Activated CD8-positive, alpha-beta memory T cell treated with anti-CD3 and anti-CD28 coated beads, Interleukin-2, amount 50 U/mL, for 48 hours (primary cell): ENCODE results near the gene CYBB.
A peak's percentile ranks its signal among the peaks of the same experiment; 100 is the strongest.
"Not testable (repeated sequence)": the region's sequence is repeated elsewhere in the genome, so short reads cannot be mapped to it uniquely, and the experiment has no call there.

Experiments
- DNase-seq: peaks from one replicate; pipeline ENCODE4 v3.0.0-alpha.2; 2020

Gene CYBB

DNA sequence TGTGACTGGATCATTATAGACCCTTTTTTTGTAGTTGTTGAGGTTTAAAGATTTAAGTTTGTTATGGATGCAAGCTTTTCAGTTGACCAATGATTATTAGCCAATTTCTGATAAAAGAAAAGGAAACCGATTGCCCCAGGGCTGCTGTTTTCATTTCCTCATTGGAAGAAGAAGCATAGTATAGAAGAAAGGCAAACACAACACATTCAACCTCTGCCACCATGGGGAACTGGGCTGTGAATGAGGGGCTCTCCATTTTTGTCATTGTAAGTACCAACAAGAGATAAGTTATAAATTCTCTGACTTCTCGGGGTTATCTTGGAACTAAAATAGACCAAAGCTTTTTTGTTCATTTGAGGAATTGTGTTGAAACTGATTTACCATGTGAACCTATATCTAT, at the start of gene CYBB:
TSS of gene CYBB (plus strand) at position 203 of the 400 bp plus-strand sequence. CDS start at position 222, 19 bp downstream.
- no peak for DNase-seq

DNA sequence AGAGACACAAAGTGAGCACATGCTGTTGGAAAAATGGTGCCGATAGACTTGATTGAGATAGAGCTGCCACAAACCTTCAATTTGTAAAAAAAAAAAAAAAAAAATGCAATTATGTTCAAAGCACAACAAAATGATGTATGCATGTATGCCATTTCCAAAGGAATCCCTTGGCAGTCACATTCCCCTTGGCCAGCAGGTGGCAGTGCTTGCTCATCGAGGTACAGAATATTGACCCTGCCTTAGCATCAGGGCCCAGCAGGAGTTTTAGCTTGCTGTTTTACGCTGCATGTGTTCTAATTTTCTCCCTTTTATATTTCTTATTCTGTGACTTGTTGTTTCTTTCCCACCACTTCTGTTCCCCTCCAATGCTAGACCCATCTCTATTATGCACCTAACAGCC, 34.5 kb upstream of the CYBB start:
- peak; percentile 75 for DNase-seq

DNA sequence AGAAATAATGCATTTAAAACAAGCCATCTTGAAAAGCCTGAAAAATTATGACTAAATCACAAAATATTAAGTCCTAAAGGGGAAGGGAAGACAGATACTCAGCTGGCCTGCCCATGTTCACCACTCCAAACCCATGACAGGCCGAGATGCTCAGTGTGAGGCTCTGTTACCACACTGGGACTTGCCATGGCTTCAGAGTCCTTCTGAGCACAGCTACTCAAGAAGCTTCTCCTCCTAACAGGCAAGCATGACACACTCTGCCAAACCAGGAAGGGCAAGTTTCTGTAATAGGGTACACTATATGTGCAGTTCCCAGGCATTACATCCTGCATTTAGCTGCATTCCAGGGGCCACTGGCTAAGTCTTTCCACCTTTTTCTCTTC, 34.0 kb upstream of the CYBB start:
- no peak for DNase-seq

DNA sequence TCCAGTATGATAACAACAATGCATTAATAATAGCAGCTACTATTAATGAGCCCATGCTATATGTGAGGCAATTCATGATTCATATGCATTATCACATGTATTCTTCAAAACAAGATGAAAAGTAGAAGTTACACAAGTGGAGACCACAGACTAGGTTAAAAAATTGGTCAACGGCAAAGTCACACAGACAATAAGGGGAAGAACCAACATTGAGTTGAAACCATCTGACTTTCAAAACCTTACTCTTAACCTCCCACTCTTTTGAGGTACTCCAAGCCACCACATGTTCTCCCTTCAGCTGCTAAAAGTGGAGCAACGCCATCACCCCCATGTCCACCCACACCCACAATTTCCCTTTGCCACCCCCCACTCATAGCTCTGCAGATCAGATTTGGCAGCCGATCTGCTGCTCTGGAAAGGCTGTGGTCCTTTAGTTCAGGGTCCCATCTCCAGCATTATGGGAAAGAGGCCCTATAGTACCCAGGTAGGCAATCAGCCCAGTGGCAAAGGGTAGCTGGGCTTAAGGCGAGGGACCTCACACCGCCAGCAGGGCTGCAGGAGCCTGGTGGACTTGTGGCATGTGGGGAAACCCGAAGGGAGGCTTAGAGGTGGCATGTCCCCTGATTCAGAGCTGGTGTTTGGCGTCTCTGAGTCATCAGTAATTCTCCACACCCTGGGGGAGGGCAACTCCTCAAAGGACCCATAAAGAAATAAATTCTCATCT, 33.5 kb upstream of the CYBB start:
- peak; percentile 58 for DNase-seq

DNA sequence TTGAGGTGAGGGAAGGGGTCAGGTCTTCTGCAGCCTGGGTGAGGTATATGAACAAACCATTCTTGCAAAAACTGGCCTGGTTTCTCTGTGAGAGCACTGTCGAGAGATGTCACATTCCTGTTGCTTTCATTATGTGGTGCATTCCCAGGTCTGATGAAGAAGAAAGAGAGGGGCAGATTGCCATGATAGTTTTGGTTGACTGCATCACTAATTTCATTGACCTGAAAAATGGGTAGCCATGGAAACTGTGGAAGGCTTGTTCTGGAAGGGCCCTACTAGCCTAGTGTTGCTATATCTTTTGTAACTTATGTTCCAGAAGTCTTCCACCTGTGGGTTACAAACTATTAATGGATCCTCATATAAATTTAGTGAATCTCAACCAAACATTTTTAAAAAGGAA, 32.9 kb upstream of the CYBB start:
- DNase-seq, result no peak

DNA sequence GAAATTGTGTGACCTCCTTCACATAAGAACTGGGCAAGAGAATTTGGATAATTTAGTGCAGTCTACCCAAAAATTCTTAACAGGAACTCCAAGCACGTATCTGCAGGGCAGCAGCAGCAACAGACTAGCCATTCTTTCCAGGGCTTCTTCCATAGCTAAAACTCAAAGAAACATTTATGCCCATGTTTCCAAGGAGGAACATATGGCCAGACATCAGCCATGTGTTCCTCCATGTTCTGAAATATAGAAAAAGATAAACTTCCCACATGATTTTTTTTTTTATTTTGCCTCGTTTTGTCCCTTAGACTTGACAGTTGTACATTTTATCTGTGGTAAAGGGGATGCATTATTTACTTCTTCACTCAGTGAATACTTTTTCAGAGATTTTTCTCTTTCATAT, 27.6 kb upstream of the CYBB start:
- no peak for DNase-seq

DNA sequence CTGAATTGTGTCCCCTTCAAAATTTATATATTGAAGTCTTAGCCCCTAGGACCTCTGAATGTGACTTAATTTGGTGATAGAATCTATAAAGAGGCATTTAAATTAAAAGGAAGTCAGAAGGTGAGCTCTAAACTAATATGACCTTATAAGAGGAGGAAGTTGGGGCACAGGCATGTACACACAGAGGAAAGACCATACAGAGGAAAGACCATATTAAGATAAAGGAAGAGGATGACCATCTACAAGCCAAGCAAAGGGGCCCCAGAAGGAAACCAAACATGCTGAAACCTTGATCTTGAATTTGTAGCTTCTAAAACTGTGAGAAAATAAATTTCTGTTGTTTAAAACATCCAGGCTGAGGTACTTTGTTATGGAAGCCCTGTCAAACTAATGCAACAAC, 26.9 kb upstream of the CYBB start:
- no peak for DNase-seq

DNA sequence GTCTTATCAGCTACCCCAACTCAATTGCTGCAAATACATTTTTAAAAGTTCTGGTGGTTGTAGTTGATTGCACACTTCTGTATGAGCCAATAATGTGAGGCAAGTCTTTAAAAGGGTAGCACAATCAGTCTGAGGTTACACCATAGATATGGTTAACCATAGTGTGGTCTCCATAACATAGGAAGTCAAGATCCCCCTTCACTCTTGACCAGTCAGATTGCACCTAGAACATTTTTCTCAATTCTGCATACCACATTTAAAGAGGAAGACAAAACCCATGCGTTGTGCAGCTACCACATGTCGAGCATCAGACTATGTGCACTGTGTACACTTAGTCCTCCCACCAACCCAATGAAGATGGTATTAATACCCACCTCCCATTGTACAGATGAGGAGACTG, 26.5 kb upstream of the CYBB start:
- no peak for DNase-seq

DNA sequence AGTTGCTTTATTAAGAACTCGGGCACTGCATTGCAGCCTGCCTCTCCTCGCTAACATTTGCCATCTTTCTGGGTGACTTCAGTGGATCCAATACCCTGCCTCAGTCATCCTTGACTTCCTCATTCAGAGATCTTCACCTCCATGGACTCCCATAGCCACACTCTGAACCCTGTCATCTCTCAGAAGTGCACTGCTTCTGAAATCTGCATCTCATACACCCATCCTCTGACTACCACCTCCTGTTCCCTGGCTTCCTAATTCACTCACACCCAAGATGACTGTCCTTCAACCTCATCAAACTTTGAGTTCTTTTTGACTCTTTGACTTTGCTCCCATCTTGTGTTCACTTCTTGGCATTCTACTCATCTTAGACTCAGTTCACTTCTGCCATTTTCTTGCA, 25.3 kb upstream of the CYBB start:
- no peak for DNase-seq

DNA sequence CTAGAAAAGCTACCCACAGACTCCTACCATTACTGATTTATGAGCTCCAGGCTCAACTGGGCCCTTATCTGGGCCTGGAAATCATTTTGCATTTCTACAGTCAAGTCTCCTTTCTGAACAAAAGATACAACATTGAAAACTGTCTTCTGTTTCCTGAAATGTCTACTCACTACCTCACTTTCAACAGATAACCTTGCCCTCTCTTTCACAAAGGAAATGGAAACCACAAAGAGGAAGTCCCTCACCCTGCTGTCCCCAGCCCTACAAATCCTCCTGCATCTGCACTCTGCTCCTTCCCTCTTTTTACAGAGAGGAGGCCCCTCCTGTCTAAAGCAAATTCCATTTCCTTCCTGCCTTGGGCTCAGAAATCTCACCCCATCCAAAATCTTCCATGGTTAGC, 24.8 kb upstream of the CYBB start:
- DNase-seq, result no peak

DNA sequence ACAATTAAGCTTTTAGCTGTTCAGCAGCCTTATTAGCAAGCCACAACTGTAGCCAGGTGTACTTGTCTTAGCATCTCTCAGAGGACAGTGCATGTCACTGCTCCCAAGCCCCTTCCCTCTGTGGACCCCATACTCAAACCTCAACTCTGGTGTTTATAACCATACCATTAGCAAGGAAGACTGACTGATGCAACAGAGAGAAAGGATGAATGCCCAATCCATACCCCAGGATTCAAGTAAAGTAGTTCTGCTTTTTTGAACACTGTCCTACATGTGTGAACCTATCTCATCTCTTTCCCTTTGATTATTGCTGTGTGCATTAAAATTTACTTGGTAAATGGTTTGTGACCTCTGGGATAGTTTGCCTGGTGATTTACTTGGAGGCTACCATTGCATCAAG, 22.8 kb upstream of the CYBB start:
- no peak for DNase-seq

DNA sequence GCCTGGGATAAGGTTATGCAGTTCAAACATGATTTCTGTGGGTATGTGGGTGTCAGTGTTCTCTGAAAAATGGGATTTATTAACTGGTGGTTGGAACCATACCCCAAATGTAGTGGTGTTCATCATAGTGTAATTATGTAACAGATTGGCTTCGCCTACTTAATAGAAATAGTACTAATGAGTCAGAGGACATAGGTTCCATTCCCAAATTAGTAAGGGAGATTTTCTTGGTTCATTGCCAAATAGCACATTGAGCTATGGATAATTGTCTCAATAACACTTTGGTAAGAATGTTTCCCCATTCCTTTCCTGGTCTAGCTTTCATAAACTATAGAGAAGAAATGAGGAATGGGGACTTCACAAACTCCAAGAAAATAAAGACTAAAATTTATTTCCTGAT, 20.5 kb upstream of the CYBB start:
- no peak for DNase-seq

DNA sequence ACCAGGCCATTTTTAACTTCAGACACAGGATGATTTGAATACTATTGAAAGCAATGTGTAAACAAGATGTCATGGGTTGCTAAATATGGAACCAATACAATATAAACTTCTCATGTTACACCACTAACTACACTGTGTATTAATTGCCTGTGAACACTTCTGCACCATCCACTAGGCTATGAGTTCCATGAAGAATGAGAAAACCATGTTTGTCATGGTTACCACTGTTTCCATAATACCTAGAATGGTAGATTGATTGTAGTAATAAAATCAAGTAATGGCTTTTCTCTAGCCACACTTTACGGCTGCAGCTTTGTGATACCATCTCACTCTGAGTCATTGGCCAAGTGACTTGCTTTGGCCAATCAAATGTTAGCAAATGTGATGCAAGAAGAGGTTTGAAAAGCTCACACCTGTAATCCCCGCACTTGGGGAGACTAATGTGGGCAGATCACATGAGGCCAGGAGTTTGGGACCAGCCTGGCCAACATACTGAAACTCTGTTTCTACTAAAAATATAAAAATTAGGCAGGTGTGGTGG, 19.9 kb upstream of the CYBB start:
- DNase-seq, result no peak

DNA sequence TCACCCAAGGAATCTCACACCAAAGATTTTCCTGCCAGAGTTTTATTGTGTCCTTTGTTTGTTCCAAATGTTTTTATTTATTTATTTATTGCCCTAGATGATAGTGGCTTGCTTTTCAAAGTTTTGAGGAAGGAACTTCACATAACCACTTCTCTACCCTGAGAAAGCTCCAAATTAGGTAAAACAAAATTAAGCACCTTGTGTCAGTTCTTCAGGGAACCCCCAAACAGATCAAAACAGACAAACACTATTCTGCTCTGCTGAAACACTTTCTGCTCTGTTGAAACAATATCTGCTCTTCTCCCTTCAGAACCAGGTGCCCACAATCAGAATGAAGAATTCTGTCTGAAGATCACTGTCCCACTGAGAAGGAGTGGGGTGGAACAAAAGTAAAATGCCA, 16.5 kb upstream of the CYBB start:
- DNase-seq, result no peak

DNA sequence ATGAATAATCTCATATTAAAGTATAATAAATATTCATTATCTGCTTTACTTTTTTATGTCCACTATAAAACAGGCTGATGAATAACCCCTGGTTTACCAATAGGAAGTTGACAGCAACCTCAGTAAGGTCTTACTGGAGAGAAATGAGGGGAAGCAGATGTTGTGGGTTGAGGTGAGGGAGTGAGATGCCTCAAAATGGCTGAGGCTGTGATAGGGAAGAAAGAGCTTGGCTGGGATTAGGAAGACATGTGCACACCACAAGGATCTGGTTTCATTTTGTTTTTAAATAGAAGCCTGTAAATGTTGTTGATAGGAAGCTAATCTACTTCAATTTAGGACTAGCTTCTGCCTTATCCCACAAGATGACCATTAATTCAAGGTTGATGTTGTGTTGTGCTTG, 14.4 kb upstream of the CYBB start:
- DNase-seq, result no peak

DNA sequence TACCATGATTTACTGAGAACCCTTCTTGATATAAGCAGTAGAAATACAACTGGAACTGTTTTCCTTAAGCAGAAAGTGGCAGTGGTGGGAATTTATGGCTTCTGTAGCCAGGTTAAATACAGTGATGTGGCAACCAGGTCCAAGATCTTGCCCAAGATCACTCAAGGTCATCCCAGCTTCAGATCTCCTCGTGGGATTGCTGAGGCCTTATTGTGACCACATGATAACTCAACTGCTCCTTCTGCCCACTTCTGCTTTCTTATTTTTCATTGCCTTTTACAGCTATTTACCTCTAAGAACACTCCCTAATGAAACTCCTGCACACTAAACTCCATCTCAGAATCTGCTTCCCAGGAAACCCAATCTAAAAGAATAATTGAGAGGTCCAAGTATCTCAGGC, 12.4 kb upstream of the CYBB start:
- no peak for DNase-seq

DNA sequence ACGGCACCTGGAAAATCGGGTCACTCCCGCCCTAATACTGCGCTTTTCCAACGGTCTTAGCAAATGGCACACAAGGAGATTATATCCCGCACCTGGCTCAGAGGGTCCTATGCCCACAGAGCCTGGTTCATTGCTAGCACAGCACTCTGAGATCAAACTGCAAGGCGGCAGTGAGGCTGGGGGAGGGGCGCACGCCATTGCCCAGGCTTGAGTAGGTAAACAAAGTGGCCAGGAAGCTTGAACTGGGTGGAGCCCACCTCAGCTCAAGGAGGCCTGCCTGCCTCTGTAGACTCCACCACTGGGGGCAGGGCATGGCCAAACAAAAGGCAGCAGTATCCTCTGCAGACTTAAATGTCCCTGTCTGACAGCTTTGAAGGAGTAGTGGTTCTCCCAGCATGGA, 11.0 kb upstream of the CYBB start:
- not testable (repeated sequence) for DNase-seq

DNA sequence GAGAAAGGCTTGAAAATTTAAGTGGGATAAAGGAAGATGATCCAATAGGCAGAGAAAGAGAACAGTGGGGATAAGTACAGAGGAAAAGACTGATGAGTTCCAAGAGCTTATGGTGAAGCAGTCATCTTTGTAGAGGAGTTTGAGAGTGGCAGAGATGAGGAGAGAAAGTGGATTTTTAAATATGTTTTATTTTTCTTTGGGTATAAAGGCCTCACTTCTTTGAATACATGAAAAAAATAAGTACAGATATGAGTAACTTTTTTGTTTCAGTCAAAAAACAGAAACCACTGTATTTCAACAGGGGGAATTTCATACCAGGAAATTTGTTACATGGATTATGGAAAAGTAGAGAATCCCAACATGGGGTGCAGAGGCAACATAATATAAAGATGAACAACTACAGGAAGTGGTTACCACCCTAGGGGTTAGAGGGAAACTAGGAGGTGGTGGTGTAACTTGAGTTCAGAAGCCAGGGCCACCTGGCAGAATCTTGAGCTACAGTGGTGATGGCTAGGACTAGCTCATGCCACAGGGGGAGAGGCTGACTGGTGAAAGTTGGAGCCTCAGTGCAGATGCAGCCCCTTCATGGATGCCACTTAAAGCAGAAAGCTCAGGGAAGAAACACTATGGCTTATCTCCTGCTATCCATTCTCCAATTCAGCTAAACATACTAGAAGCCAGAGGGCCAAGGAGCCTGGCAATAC, 3.4 kb upstream of the CYBB start:
- DNase-seq, result no peak

DNA sequence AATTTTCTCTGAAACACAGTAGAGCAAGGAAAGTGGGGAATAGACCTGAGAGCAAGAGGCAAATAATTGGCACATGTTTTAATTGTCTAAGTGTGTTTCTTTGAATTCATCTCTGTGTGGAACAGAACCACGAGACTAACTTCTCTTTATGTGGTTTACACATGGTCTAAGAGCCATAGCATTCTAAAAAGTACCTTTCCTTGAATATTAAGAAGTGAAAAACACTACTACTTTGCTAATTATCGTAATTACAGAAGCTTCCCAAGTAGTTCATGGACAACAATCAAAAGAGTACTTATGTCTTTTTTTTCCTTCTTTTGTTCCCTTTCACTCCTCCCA, 2.9 kb upstream of the CYBB start:
- DNase-seq, result no peak

DNA sequence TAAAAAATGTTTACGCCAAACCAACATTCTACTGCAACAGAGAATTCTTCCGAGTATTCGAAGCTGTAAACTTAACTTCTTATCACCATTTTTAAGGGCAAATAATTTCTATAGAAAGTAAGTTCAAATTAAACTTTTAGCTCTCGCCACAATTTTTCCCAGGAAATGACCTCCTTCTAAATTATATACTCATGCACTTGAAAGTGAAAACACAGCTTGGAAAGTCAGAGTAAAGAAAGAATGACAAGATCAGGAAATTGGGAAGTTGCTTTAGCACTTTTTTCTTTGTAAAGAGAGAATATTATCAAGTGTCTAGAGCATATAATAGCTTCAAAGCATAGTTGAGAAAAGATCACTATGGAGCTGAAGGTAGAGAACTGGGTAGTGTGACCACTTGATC, 1.2 kb downstream of the CYBB start:
- DNase-seq, result no peak

DNA sequence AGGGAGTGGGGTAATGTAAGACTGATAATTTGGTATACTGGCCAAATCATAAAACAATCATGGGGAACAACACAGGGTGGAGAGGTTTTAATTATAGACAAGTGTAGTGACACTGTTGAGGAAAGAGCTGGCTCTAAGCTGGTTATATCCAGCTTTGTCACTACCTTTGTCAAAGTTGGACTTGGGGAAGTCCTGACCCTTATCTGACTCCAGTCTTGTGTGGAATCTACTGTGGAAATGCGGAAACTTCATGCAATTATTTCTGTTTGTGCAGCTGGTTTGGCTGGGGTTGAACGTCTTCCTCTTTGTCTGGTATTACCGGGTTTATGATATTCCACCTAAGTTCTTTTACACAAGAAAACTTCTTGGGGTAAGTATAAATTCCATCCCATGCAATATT, 2.0 kb downstream of the CYBB start:
- DNase-seq, result no peak

DNA sequence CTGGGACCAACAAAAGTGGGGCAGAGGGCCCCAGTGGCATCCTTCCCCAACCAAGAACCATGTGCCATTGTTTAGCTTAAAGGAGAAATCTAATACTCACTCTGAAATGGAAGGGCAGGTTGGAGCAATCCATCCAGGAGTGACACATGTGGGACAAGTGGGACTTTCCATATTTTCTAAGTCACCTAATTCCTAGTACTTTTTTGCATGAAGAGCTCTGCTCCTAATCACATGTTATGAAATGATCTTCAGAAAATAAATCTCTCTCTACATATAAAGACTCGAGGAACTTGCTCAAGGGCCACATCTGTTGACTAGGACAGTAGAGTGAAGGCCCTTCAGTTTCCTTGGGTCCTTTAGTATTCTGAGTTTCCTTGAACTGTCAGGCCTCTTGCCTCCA, 2.5 kb downstream of the CYBB start:
- no peak for DNase-seq

DNA sequence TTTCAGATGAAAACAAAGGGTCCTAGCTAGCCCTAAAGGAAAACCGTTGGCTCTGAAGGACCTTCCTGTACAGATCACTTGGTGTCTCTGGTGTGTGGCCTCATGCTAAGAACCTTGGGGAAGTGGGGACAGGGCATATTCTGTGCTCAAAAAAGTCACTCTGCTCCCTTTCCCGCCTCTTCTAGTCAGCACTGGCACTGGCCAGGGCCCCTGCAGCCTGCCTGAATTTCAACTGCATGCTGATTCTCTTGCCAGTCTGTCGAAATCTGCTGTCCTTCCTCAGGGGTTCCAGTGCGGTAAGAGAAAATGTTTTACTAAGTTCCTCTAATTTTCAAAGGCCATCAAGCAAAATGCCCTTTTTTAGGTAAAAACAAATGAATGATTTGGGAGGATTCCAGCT, 3.4 kb downstream of the CYBB start:
- DNase-seq, result no peak

DNA sequence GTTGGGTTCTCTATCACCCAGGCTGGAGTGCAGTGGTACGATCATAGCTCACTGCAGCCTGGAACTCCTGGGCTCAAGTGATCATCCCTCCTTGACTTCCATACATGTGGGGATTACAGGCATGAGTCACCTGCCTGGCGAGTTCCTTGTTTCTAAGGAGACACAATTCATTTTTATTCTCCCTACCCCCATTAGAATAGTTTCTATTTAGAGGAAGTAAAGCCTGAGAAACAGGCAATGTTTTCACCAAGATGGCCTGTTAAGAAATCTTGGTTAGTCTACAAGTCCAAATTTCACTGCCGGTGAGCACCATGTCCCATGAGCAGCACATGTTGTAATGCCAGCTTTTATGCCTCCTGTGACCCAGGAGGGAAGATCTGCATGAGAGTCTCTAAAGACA, 5.7 kb downstream of the CYBB start:
- DNase-seq, result no peak
